ENCODE results near the gene NELFCD.

- no peak for TF ChIP-seq POLR2AphosphoS5 (IDR thresholded peaks at IDR 0.05)
- TF ChIP-seq, protein P1, sequence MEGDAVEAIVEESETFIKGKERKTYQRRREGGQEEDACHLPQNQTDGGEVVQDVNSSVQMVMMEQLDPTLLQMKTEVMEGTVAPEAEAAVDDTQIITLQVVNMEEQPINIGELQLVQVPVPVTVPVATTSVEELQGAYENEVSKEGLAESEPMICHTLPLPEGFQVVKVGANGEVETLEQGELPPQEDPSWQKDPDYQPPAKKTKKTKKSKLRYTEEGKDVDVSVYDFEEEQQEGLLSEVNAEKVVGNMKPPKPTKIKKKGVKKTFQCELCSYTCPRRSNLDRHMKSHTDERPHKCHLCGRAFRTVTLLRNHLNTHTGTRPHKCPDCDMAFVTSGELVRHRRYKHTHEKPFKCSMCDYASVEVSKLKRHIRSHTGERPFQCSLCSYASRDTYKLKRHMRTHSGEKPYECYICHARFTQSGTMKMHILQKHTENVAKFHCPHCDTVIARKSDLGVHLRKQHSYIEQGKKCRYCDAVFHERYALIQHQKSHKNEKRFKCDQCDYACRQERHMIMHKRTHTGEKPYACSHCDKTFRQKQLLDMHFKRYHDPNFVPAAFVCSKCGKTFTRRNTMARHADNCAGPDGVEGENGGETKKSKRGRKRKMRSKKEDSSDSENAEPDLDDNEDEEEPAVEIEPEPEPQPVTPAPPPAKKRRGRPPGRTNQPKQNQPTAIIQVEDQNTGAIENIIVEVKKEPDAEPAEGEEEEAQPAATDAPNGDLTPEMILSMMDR (IDR thresholded peaks at IDR 0.05; ENCODE audit: poor library complexity, severe bottlenecking): no peak
- no peak for TF ChIP-seq EZH2 (IDR thresholded peaks at IDR 0.05; ENCODE audit: borderline replicate concordance, insufficient read depth, low read length, poor library complexity, severe bottlenecking)
- TF ChIP-seq RAD21 (conservative IDR thresholded peaks at IDR 0.05): no peak
- no peak for TF ChIP-seq EP300 (conservative IDR thresholded peaks at IDR 0.05; ENCODE audit: poor library complexity, severe bottlenecking)
- no peak for TF ChIP-seq TAF1 (IDR thresholded peaks at IDR 0.05; ENCODE audit: low read depth)
Measured at GRCh38 chr20:59025086-59025485, 44.0 kb downstream of the NELFCD start.
